Stimulated activated CD4-positive, alpha-beta T cell treated with anti-CD3 and anti-CD28 coated beads, Interleukin-2, amount 100 ng/mL, for 4 hours (primary cell): Measurements from ENCODE around the gene ARSH.
"Not testable (repeated sequence)": the region's sequence is repeated elsewhere in the genome, so short reads cannot be mapped to it uniquely, and the experiment has no call there.

Experiments used
- DNase-seq: peaks from one replicate; pipeline ENCODE4 v3.0.0-alpha.2; 2020; ENCODE audit warnings: low read depth

The ARSH gene

GRCh38 chrX:3006495-3006894 is at the start of gene ARSH:
Gene ARSH (plus strand): TSS chrX:3006546. CDS start chrX:3006613, 67 bp downstream.
- no peak for DNase-seq

- DNase-seq = no peak
These were observed 48.1 kb upstream of the ARSH start for GRCh38 chrX:2958199-2958598.

- DNase-seq = no peak
These were observed 45.4 kb upstream of the ARSH start for GRCh38 chrX:2960861-2961515.

- DNase-seq = no peak
These were observed 44.0 kb upstream of the ARSH start for GRCh38 chrX:2962381-2962780.

GRCh38 chrX:2963449-2963848 is 42.9 kb upstream of the ARSH start:
- not testable (repeated sequence) for DNase-seq

- DNase-seq = not testable (repeated sequence)
These were observed 42.2 kb upstream of the ARSH start for GRCh38 chrX:2963992-2964794.

- no peak for DNase-seq
These were observed 40.4 kb upstream of the ARSH start for GRCh38 chrX:2965965-2966364.

- DNase-seq = no peak
These were observed 39.3 kb upstream of the ARSH start for GRCh38 chrX:2967012-2967411.

GRCh38 chrX:2967584-2967983 is 38.8 kb upstream of the ARSH start:
- DNase-seq = no peak

- no peak for DNase-seq
These were observed 38.1 kb upstream of the ARSH start for GRCh38 chrX:2967998-2968909.

GRCh38 chrX:2969021-2969420 is 37.3 kb upstream of the ARSH start:
- DNase-seq = no peak

GRCh38 chrX:2972391-2972790 is 34.0 kb upstream of the ARSH start:
- no peak for DNase-seq

GRCh38 chrX:2974961-2975360 is 31.4 kb upstream of the ARSH start:
- DNase-seq = no peak

GRCh38 chrX:2978639-2979038 is 27.7 kb upstream of the ARSH start:
- not testable (repeated sequence) for DNase-seq

GRCh38 chrX:2984342-2984741 is 22.0 kb upstream of the ARSH start:
- DNase-seq = no peak

- DNase-seq = no peak
These were observed 16.8 kb upstream of the ARSH start for GRCh38 chrX:2989565-2989964.

- no peak for DNase-seq
These were observed 4.2 kb downstream of the ARSH start for GRCh38 chrX:3010532-3010931.

- DNase-seq = no peak
These were observed 11.1 kb downstream of the ARSH start for GRCh38 chrX:3017492-3017891.

- no peak for DNase-seq
These were observed 17.8 kb downstream of the ARSH start for GRCh38 chrX:3024176-3024575.

GRCh38 chrX:3026074-3026815 is 19.9 kb downstream of the ARSH start:
- DNase-seq = no peak

GRCh38 chrX:3029129-3029528 is 22.8 kb downstream of the ARSH start:
- DNase-seq = no peak

GRCh38 chrX:3037218-3037617 is 30.9 kb downstream of the ARSH start:
- no peak for DNase-seq
